GM19395 (cell line): ENCODE results near the gene TMF1.

ENCODE experiments used
- ATAC-seq: cut with Tn5 transposase; IDR thresholded peaks from one replicate; pipeline ENCODE4 v1.9.1; 2021; ENCODE audit warnings: mild to moderate bottlenecking, moderate library complexity; ENCODE audit not compliant: unreplicated experiment

The TMF1 gene, protein sequence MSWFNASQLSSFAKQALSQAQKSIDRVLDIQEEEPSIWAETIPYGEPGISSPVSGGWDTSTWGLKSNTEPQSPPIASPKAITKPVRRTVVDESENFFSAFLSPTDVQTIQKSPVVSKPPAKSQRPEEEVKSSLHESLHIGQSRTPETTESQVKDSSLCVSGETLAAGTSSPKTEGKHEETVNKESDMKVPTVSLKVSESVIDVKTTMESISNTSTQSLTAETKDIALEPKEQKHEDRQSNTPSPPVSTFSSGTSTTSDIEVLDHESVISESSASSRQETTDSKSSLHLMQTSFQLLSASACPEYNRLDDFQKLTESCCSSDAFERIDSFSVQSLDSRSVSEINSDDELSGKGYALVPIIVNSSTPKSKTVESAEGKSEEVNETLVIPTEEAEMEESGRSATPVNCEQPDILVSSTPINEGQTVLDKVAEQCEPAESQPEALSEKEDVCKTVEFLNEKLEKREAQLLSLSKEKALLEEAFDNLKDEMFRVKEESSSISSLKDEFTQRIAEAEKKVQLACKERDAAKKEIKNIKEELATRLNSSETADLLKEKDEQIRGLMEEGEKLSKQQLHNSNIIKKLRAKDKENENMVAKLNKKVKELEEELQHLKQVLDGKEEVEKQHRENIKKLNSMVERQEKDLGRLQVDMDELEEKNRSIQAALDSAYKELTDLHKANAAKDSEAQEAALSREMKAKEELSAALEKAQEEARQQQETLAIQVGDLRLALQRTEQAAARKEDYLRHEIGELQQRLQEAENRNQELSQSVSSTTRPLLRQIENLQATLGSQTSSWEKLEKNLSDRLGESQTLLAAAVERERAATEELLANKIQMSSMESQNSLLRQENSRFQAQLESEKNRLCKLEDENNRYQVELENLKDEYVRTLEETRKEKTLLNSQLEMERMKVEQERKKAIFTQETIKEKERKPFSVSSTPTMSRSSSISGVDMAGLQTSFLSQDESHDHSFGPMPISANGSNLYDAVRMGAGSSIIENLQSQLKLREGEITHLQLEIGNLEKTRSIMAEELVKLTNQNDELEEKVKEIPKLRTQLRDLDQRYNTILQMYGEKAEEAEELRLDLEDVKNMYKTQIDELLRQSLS

DNA sequence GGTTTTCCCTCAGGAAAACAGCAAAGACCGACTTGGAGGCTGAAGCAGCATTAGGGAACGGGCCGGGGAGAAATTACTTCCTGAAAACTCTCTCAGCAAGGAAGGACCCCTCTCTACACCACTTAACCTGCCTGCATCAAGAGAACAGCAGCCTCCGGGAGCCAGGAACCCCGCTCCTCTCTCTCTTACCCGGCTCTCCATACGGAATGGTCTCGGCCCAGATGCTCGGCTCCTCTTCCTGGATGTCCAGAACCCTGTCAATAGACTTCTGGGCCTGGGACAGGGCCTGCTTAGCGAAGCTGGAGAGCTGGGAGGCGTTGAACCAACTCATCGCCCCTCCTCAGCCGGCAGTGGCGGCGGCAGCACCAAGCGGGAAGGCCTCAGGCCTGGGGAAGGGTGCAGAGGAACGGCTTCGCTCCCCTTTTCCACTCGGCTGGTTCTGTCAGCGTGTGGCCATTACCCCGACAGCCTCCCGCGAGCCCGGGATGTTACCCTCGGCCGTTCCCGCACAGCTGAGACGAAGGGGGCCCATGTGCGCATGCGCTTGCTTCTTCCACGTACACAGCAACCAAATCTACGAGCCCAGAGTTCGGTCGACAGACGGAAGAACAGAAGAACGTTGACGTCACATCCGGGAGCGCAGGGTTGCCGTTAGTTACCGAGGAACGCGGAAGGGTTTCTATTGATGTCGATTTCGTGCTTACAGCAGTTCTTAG, at the start of gene TMF1:
Gene TMF1, minus strand, starts transcription at position 578 of the 716 bp plus-strand sequence. Its CDS starts 247 bp downstream, at position 331.
- ATAC-seq, result peak; percentile 98

DNA sequence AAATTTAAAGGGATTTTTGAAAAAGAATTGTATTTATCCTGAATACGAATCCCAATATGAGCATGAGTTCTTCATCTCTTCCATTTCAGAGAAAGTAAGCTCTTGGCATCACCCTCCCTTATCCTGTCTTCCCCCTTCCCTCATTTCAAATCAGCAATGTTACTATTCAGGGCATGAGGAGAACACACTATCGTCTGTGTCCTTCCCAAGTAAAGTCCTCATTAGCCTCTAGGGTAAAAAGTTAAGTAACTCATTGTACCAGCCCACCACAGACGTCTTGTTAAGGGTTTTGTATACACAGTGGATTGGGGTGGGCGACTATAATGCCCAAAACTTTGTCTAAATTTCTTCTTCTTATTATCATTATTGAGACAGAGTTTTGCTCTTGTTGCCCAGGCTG, 47.4 kb upstream of the TMF1 start:
- ATAC-seq, result no peak

DNA sequence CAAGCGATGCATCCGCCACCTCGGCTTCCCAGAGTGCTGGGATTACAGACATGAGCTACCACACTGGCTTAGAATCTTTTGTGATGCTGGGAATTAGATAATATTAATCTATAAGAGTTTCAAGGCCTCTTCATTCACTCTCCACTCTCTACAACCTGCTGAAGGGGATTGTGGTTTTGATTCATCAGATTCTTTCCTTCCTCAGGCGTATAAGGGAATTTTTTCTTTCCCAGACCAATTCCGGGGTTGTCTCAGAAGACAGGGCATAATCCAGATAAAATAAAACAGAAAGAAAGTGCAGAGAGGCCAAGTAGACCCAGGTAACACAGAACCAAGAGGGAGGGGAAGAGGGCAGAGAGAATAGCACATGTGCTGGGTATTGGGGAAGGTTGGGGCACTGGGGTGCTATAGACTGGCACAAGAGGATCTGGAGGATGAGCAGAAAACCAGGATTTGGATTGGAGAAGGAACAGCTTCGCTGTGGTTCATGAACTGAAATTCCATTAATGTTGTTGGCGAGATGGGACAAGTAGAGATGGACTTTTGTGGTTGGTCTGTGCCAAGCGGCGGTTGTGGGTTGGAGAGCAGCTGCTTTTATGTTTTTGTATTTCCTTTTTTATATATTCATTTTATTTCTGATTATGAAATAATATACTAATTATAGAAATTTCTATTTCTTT, 45.4 kb upstream of the TMF1 start:
- ATAC-seq, result no peak

DNA sequence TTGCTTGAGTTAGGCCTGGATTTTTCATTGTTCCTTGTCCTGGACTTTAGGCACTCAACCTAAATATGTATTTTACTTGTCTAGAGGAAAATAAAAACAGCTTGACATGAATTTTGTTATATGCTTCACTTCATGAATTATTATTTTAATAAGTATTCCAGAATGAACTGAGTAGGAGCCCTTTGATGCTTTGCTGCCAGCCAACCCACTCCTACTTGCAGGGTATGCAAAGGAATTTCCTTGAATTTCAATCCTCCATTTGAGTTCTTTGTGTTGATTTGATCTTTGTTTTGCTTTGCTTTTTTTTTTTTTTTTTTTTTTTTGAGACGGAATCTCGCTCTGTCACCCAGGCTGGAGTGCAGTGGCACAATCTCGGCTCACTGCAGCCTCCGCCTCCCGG, 44.2 kb upstream of the TMF1 start:
- ATAC-seq, result no peak

DNA sequence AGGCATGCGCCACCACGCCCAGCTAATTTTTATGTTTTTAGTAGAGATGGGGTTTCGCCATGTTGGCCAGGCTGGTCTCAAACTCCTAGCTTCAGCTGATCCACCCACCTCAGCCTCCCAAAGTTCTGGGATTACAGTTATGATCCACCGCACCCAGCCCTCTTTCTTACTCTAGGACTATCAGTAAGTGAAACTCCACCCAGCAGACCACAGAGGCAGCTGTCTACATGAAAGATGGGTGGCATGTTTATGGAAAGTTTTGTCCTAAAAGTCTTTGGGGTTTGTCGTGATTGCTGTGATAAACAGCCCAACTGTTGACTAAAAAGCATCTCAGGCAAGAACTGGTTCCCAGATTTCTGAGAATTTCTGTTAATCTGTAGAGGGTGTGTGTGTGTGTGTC, 43.5 kb upstream of the TMF1 start:
- no peak for ATAC-seq

DNA sequence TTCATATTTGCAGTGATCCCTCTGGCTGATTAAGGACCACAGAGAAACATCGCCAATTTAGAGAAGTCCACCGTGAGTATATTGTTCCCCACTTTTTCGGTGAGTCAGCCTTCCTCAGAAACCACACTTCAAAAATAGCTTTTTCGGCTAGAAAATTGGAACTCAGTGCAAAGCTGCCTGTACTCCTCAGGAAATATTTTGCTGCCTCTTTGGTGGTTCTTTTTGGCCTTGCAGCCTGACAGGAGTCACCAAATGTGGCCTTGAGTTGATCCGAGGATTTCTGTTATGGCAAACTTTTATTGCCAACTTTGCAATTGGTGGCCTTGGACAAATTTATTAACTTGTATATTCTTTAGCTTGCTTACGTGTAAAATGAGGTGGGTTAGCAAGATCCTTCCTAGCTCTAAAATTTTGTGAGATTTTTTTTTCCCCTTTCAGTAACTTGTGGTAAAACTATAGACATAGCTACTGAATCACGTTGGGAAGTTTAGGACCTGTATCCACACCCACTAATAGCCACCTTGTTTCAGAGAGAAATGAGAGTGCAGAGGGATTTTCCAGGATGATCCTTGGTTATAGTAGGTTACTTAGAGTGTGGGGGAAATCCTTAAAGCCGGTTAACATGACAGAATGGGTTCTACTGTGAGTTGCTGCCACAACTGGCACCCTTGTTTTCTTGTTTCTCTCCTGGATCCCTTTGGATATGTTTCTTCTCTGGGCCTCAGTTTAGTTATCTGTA, 42.5 kb upstream of the TMF1 start:
- no peak for ATAC-seq

DNA sequence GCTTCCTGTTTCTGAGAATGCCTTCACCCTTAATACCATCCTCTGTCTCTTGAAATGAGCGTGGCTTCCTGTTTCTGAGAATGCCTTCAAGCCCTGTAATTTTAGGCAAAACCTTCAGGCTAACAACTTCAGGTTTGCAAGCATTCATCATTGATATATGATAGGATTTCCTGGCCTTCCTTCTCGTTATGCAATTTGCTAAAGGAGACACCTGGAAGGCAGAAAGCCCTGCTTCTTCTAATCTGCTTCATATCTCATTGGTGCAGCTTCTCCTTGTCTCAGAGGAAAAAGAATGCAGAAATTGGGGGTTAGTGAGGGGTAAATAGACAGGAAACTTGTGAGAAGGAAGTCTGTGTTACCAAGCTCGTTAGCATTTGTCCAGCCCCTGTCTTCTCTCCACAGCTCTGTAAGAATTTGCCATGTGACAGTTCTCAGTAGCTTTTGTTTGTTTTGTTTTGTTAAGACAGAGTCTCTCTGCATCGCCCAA, 39.9 kb upstream of the TMF1 start:
- peak; percentile 78 for ATAC-seq

DNA sequence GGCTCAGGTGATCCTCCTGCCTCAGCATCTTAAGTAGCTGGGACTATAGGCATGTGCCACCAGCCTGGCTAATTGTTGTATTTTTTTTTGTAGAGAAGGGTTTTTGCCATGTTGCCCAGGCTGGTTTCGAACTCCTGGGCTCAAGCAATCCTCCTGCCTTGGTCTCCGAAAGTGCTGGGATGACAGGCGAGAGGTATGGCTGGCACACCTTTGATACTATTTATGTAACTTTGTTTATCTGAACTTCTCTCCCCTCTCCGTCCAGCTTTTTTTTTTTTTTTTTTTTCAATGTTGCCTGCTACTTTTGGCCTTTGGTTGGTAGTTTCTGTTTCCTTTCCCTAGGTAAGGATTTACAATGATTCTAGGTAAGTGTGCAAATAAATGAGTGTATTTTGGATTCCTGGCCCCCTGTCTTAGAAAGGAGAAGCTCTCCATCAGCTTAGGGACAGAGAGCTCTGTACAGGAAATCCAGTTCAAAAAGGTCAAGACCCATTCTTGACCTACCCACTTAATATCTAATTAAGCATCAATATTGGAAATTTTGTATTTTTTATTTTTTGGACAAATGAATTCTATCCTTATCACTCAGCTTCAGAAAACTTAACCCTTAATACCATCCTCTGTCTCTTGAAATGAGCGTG, 39.4 kb upstream of the TMF1 start:
- ATAC-seq, result no peak

DNA sequence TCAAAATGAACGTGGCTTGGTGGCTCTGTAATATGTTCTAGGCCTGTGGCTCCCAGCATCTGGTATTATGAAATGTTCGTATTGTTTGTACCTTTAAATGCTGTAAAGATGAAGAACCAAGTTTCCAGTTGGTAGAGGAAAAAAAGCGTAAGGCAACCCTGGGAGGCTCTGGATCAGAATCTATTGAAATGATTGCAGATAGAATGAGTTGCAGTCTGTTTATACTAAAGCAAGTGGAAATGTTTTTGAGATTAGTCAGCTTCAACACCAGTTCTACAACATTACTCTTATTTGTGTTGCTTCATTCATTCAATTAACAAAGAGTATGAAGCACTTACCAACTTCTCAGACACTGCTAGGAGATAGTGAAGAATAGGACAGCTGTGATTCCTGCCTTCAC, 37.9 kb upstream of the TMF1 start:
- ATAC-seq, result no peak

DNA sequence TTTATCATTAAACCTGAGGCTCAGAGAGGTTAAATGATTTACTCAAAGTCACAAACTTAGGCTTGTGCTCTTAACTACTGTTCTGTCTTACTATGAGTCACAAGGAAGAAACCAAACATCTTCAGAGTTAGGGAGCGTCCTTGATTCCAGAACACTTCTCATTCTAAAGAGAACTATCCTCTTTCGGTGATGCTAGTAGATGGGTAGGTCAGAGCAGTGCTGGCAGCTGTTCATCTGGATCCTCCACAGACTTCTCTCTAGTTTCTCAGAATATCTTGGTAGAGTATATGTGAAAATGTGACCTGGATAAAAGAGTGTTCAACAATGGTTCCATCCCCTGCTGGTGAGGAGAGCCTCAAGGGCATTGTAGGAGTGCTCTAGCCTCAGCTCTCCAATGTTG, 35.9 kb upstream of the TMF1 start:
- peak; percentile 21 for ATAC-seq

DNA sequence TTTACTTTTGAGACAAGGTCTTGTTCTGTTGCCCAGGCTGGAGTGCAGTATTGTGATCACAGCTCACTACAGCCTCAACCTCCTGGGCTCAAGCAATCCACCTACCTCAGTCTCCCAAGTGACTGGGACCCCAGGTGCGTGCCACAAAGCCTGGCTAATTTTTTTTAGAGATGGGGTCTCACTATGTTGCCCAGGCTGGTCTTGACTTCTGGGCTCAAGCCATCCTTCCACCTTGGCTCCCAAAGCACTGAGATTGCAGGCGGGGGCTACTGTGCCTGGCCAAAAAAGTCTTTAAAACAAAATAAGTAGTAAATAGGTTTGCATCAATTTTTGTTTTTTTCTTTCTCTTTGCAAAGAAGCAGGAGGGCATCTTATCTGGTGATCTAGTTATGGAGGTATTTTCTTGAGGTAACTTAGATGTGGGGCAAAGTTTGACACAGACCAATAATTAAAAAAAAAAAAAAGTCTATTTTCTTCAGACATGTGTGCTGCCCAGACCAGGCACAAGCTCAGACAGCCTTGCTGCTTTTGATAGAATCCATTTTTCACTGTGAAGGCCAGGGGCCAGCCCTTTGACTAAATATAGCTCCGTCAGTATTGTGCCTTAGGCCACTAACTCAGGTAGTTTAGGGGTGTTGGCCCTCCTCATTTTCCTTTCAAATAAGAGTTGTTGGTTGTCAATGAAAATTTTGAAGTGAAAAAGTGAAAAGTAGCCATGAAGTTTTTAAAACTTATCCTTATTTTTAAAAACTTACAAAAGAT, 35.1 kb upstream of the TMF1 start:
- ATAC-seq, result no peak

DNA sequence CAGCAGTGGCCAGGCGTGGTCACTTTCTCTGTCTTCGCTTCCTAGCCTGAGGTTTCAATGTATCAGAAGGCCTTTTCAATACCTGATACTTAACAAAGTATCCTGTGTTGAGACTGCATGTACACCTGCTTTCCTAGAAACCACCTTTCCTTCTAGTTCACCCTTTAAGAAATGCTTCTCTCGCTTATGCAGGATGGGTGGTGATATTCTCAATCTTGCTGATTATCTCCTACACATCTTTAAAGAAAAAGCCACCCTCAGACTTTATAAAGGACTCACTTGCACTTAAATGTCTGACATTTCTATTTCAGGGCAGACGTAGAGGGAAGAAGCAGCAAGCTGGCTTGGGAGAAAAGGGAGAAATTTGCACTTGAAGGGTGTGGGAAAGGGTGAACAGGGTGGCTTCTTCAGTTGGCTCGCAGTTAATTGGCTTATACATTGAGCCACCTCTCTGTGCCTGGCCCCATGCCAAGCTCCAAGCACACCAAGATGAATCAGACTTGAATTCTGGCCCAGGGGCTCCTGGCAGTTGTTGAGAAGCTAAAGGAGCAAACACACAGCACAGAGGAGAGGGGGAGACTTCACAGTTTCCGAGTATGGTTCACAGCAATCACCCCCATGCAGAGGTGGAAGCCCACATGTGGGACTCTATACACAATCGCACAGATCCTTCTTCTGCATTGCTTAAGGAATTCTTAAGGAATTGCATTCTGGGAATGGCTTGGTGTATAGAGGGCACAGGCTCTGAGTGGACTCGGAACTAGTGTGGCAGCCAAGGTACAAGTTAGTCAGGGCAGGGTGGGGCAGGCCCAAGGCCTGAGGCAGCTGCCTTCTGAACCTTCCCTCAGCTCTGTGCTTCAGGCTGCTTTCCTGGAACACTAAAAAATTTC, 33.9 kb upstream of the TMF1 start:
- no peak for ATAC-seq

DNA sequence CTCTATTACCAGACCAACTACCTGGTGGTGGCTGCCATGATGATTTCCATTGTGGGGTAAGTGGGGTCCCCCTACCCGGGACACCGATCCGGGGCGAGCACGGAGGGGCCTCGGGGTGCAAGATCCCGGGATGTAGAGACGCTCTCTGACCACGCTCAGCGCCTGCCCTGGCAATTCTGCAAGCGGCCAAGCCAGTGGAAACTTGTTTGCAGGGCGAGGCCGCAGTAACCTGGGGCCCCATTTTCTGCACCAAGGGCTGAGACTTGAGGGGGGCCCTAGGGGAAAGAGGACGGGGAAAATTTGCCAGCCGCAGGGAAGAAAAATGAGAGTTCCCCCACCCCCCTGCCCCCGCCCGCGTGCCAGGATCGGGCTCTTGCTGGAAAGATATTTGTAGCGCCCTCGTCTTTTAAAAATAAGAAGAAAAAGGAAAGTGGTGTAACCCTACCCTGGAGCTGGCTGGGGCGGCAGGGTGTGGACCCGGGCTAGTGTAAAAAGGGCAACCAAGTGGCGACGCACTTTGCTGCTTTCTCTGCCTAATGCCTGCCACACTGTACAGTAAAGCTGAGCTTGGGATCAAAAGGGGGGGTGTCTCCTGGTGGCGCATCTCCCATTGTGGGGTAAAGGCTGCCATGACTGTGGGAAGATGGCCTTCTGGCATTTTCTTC, 33.2 kb upstream of the TMF1 start:
- ATAC-seq, result peak; percentile 1

DNA sequence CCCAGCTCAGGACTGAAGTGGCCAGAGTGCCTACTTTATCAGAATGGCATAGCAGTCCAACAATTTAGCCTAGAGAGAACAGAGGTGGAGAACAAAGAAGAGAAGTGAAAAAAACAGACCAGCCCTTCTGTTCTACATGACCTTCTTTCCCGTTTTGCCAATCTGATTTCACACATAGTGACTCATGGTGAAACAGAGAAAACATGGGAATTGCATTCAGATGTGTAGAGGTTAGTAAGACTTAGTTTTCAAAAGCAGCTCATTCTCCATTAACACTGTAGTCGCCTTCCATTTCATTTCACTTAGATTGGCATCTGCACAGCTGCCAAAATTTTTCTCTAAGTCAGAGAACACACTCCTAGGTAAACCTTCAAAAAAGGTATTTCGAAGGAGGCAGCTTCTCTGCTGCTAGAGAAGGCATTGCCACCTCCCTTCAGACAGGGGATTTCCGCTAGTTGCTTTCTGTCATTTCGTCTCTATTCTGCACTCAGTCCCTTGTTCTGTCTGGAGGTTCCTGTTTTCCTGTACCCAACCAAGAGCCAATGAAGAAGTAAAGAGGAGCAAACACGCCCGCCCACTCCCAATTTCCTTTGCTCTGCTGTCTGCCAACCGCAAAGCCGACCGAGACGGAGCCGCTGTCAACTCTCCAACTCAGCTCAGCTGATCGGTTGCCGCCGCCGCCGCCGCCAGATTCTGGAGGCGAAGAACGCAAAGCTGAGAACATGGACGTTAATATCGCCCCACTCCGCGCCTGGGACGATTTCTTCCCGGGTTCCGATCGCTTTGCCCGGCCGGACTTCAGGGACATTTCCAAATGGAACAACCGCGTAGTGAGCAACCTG, 32.4 kb upstream of the TMF1 start, which contains the start of gene ARL6IP5:
Gene ARL6IP5, plus strand, starts transcription at position 612 of the 842 bp plus-strand sequence. Its CDS starts 111 bp downstream, at position 723.
- peak; percentile 59 for ATAC-seq

DNA sequence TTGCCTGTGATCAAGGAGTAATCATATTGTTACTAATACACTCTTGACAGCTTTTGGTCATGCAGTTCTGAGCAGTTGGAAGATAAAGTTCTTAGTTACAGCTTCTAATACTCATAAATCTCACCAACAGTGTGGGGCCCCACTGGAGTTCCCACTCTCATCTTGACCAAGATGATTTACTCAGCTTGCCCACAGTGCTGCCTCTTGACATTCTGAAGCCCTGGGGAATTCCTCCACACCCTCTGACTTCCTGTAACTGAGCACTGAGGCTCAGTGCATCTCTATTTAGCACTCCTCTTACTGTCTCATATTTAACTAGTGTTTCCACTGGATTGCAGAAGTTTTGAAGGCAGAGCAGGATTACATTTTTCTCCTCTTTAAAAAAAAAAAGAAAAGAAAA, 30.7 kb upstream of the TMF1 start:
- peak; percentile 59 for ATAC-seq

DNA sequence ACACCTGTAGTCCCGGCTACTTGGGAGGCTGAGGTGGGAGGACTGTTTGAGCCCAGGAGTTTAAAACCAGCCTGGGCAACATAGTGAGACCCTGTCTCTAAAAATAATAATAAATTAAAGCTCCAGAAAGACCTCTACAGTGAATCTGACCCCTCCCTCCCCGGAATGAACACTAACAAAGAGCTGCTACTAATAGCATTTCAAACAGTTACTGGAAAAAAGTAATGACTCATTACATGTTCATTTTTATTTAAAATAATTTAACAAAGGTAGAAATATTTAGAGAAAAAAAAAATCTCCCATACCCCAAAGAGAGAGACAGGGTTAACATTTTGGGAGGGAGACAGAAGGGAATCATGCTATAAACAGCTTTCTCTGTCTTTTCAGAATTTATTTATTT, 30.2 kb upstream of the TMF1 start:
- no peak for ATAC-seq
